HTERT RPE-1 (cell line): Measurements from ENCODE around the gene RIMS3.

Source experiments
- in situ Hi-C: fragments of 300-500 bp; cut with MboI; formaldehyde crosslinking; loops from 4 replicates; pipeline ENCODE4 v1.14.3; 2020; ENCODE audit warnings: low sequenced_read_pairs

RIMS3 gene

DNA sequence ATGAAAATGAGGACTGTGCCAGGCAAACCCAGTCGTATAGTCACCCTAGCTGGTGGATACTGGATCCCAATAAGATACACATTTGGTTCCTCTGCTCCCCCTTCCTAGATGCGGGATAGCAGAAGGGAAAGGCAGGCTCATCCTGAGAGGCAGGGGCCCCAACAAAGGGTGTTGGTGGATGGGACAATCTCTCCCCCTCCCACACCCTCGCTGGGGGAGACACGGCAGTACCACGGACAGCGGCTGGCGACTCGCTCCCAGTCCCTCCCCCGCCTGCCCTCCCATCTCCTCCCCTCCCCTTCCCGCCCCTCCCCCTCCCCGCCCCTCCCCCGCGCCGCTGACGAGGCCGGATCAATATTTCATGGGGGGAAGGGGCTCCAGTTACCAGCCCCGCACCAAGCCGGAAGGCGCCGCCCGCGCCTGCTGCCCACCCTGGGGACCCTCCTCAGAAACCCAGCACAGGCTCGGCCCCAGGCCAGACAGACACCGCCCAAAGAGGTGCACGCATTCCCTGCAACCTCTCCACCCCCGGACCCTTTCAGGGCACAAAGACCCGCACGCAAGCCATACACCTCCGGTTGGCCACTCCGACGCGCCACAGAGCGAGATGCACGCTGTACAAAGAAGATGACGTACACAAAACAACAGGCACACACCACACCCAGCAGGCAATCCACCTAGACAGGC is 11.5 kb downstream of the RIMS3 start:
- in situ Hi-C loops, result no loop called here

DNA sequence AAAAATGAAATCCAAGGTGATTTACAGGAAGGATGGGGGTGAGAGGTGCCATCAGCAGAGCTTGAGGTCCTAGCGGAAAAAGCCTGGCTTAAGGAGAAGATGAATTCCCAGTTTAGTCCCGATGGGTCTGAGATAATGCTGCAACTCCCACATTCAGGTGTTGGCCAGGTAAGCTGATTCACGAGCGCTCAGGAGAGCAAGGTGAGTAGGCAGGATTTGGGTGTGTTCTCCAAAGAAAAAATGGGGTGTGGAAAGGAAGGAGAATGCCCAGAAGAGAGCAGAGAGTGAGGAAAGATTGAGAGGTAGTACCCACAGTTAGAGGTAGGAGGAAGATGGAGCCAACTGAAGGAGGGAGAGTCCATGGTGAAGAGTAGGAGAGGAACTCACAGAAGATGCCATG is 12.5 kb downstream of the RIMS3 start:
- in situ Hi-C loops, result no loop called here

GRCh38 chr1:40652468-40652867 is 13.0 kb downstream of the RIMS3 start:
- in situ Hi-C loops, result no loop called here

DNA sequence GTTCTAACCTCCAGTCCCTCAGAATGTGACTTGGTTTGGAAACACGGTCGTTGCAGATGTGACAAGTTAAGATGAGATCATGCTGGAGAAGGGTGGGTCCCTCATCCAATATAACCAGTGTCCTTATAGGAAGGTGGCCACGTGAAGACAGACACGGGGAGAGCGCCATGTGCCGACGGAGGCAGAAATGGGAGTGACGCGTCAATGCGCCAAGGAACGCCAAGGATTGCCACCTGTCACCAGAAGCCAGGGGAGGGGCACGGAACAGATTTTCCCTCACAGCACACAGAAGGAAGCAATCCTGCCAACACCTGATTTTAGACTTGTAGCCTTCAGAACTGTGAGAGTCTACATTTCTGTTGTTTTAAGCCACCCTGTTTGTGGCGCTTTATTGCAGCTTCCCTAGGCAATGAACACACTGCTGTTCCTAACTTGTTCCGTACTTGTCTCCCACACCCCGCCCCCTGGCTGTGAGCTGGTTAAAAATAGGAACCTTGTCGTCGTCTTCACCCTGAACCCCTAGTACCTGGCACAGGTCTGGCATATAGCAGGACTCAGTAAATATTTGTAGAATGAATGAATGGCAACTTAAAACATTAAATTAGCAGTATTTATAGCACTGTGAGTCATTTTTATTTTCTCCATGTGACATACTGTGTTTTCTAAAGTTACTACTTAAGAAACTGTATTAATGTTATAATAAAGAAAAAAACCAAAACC is 14.2 kb downstream of the RIMS3 start:
- in situ Hi-C loops, result no loop called here

DNA sequence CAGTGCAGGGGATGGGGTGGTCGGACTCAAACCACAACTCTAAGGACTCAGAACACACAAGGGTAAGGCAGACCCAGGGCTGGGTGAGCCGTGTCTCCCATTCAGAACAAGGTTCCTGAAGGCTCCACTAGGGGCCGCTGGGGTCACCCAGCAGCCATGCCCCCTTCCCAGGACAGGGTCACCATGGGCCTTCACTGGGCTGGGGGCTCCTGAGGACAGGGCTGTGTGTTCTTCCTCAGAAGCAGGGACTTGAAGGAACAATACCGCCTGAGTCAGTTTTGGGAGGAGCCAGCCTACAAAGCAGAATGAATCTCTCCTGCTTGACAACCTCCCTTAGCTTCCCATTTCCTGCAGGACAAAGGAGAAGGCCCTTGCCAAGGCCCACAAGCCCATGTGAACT is 15.4 kb downstream of the RIMS3 start:
- in situ Hi-C loops, result no loop called here

GRCh38 chr1:40649592-40649930 is 15.9 kb downstream of the RIMS3 start:
- in situ Hi-C loops, result no loop called here

GRCh38 chr1:40648928-40649591 is 16.4 kb downstream of the RIMS3 start:
- in situ Hi-C loops, result no loop called here

- in situ Hi-C loops, result no loop called here
These were observed 17.3 kb downstream of the RIMS3 start for GRCh38 chr1:40648200-40648599.

DNA sequence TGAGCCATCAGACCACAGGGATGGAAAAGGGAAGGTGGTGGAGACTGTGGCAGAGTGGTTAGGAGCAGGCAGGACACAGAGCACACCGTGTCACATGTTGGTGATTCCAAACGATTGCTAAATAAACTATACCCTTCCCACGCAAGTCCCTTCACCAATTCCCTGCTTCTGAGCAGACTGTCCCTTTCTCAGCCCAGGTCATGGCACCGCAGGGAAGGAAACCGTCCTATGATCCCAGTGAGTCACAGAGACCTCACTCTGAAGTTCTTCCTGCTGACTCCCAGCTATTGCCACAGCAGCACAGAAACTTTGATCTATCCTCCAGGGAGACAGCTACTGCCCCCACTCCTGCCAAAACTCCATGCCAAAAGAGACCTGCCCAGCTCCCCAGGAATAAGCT is 19.2 kb downstream of the RIMS3 start:
- in situ Hi-C loops, result no loop called here

DNA sequence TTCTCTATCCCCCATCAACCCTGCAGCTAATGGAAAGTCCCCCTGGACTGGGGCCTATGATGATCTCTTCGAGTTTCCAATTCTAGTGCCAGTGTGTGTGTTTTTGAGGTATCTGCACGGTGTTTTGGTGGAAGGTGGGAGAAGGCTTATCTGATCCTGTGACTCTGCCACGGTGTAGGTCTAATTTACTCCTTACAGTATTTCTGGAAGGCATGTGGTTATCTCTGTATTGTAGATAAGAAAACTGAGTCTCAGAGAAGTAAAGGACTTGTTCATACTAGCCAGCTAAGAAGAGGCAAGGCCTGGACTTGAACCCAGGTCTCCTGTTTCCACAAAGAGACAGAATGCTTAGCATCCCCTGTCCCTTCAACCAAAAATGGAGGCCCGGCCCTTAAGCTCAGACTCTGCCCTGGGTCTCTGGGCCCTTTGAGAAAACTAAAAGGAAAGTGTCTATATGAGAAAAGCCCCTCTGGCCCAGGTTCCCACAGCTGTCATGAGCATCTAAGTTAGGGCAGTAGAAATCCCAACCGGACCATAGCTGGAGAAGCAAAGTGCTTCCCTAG is 20.3 kb downstream of the RIMS3 start:
- in situ Hi-C loops, result no loop called here

- in situ Hi-C loops, result no loop called here
These were observed 23.8 kb downstream of the RIMS3 start for GRCh38 chr1:40641601-40642242.

DNA sequence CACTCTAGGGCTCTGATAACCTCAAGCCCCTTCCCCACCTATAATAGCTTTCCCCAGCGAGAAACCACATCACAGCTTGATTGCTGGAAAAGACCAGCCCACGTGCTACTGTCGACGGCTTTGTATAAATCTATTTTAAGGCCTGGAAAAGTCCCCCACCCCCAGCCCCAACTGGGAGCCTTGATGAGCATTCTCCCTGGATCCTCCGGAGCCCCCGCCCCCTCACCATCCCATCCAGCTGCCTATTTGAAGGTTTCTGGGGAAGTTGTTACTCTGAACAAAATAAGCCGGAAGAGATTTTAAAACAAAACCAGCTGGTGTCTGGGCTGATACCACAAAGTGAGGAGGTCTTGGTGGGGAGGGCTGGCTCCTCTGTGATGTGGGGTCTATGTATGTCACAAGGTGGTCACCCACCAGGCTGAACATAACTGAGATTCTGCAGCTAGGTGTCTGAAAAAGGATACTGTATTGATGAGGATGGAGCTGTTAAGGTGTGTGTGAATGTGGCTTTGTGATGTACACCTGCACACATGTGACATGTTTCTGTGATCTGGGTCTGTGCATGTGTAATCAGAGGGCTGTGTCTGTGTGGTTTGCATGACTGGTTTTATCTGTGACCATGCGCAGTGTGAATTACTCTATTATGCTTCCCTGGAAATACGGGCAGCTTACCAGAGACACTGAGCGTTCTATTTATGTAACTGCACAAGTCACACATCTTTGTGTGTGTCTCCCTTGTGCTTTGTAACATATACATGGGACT is 25.0 kb downstream of the RIMS3 start:
- in situ Hi-C loops, result no loop called here

DNA sequence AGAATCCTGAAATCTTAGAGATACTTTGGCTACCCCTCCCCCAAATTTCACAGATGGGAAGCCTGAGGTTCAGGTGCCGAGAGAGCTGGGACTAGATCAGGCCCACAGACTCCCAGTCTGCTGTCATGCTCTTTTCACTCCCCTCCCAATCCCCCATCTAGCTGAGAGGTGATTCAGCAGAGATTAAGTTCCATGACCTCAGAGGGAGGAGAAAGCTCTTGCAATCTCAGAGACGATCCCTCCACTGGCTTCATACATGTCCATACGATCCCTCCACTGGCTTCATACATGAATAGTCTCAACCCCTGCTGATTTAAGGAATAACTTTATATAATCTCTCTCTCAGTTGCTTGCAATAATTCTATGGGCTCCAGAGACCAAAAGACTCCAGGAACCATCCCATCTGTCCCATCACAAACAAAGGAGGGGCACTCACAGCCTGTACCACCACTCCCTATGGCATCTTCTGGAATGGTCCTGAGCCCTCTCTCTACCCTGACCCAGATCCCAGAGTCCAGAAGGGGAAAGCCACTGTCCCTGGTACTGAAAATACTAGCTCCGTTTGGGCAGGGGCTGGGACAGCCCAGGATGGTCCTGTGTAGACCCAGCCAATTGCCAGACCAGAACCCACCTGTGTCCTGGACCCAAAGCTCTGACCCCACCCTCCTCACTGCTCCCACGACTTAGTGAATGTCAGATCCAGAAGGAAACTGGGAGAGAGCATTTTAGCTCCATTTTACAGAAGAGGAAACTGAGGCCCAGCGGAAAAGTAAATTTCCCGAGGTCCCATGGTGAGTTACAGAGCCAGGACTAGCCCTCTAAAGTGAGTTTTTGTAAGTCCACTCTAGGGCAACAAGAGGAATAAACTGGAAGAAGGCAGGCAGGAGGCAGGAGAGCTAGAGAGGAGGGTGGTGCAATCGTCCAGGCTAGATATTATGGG is 27.1 kb downstream of the RIMS3 start:
- in situ Hi-C loops, result no loop called here

- in situ Hi-C loops, result no loop called here
These were observed 27.9 kb downstream of the RIMS3 start for GRCh38 chr1:40637470-40638007.

DNA sequence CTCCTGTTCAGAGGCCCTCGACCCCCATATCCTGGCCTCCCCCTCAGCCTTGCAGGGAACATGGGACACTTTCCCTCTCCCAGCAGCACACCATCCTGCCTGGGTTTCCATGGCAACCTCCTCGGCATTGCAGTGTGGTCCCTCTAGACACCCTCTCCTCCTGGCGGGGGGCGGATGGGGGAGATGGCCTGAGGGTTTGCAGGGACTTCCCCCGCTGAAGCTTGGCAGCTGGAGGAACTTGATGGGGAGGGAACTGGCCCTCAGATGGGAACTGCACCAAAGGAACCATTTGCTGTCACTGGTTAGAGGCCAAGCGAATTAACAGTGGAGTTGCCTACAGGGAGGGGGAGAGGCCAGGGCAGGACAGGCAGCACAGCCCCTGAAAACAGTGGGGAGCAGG is 28.7 kb downstream of the RIMS3 start:
- in situ Hi-C loops, result no loop called here

DNA sequence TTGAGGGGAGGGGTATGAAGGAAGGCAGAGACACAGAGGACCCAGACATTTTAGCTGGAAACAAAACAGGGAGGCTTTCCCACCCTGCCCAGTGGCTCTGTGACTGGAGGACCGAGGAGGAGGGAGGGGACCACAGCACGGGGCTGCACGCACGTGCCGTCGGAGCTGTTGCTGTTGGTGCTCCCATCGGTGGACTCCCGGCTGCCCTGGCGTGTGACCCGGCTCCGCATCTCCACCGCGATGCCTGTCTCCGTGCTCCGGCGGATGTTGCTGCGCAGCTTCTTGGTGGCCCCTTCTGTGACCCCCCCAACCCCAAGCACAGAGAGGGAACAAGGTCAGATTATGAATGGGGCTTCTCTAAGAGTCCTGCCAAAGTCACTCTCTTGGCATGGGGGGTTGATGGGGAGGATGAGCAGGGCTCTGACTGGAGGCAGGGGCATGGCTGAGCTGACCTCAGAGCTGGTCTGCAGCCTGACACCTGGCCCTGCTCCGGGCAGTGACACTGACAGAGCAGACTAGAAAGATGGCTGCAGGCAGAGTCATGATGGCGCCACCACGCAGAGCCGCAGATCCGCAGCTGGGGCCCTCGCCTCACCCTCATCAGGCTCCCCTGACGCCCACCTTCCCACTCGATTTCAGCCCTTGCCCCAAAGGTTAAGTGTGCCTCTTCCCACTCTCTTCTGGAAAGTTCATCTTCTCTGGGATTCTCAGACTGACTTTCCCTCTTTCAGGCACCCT is 29.6 kb downstream of the RIMS3 start:
- in situ Hi-C loops, result no loop called here

- in situ Hi-C loops, result no loop called here
These were observed 30.4 kb downstream of the RIMS3 start for GRCh38 chr1:40634901-40635655.

GRCh38 chr1:40633931-40634376 is 31.5 kb downstream of the RIMS3 start:
- in situ Hi-C loops, result no loop called here
